Neural cell (in vitro differentiated cells): ENCODE measurements around the gene ZSCAN9. TPM values are rescaled to one million over a fixed set of nuclear protein-coding genes. Genes with fewer than 3 reads are reported as not detected.

Experiments
- H2AFZ ChIP-seq: fragments of 200-600, 300-800 bp; sonication (generic), shearing (Covaris generic); 2 replicates; pipeline ENCODE4 v1.6.0; 2014; ENCODE audit warnings: low read depth, mild to moderate bottlenecking, antibody characterized with exemption, low read length, moderate library complexity
- H3F3A ChIP-seq: fragments of 200-600 bp; shearing (Covaris generic); 2 replicates; pipeline ENCODE4 v1.6.1; 2016; ENCODE audit warnings: mild to moderate bottlenecking, moderate library complexity, mixed read lengths, antibody characterized with exemption, low read length; ENCODE audit not compliant: insufficient read depth, poor library complexity, severe bottlenecking
- H3K27ac ChIP-seq: fragments of 200-600, 300-800 bp; sonication (generic), shearing (Covaris generic); 2 replicates; pipeline ENCODE4 v1.5.1; 2014; ENCODE audit warnings: mild to moderate bottlenecking, low read length, moderate library complexity
- H3K27me3 ChIP-seq: fragments of 300-800, 200-600 bp; sonication (generic), shearing (Covaris generic); 2 replicates; pipeline ENCODE4 v1.6.0; 2014; ENCODE audit warnings: mild to moderate bottlenecking, low read depth, low read length, moderate library complexity; ENCODE audit not compliant: insufficient read depth
- H3K36me3 ChIP-seq: fragments of 300-800, 200-600 bp; sonication (generic), shearing (Covaris generic); 2 replicates; pipeline ENCODE4 v1.5.1; 2014; ENCODE audit warnings: mild to moderate bottlenecking, antibody characterized with exemption, low read length, moderate library complexity; ENCODE audit not compliant: insufficient read depth
- H3K4me2 ChIP-seq: fragments of 300-800, 200-600 bp; sonication (generic), shearing (Covaris generic); 2 replicates; pipeline ENCODE4 v1.6.0; 2014; ENCODE audit warnings: mild to moderate bottlenecking, low read length
- H3K4me3 ChIP-seq: fragments of 300-800, 200-600 bp; sonication (generic), shearing (Covaris generic); 2 replicates; pipeline ENCODE4 v1.5.1; 2014; ENCODE audit warnings: mild to moderate bottlenecking, low read length, moderate library complexity
- H3K79me2 ChIP-seq: fragments of 200-600 bp; shearing (Covaris generic); replicated peaks from 2 replicates; pipeline ENCODE4 v1.6.0; 2014; ENCODE audit warnings: mild to moderate bottlenecking, low read length, moderate library complexity; ENCODE audit not compliant: insufficient read depth
- H3K9ac ChIP-seq: fragments of 300-800, 200-600 bp; sonication (generic), shearing (Covaris generic); 2 replicates; pipeline ENCODE4 v1.6.1; 2016; ENCODE audit warnings: mild to moderate bottlenecking, low read length, mixed read lengths
- H3K9me2 ChIP-seq: fragments of 200-600 bp; shearing (Covaris generic); 2 replicates; pipeline ENCODE4 v1.6.1; 2016; ENCODE audit warnings: mild to moderate bottlenecking, low read length, mixed read lengths; ENCODE audit not compliant: insufficient read depth
- H3K9me3 ChIP-seq: fragments of 200-600, 300-800 bp; sonication (generic), shearing (Covaris generic); 2 replicates; pipeline ENCODE4 v1.6.1; 2016; ENCODE audit warnings: mild to moderate bottlenecking, mixed run types, low read length, moderate library complexity, mixed read lengths
- H4K20me1 ChIP-seq: fragments of 200-600 bp; shearing (Covaris generic); 2 replicates; pipeline ENCODE4 v1.6.1; 2016; ENCODE audit warnings: mild to moderate bottlenecking, mixed run types; ENCODE audit not compliant: insufficient read depth
- EP300 ChIP-seq: fragments of 450-650 bp; conservative IDR thresholded peaks from 2 replicates; pipeline ENCODE4 v1.6.1; 2014; ENCODE audit warnings: antibody characterized with exemption, mild to moderate bottlenecking, moderate library complexity; ENCODE audit not compliant: poor library complexity, severe bottlenecking
- EZH2 ChIP-seq: fragments of 200-600, 300-800 bp; shearing (Covaris generic), sonication (generic); IDR thresholded peaks from 2 replicates; pipeline ENCODE4 v1.6.1; 2014; ENCODE audit warnings: antibody characterized with exemption, low read length, borderline replicate concordance, mild to moderate bottlenecking; ENCODE audit not compliant: insufficient read depth, poor library complexity, severe bottlenecking
- MXI1 ChIP-seq: fragments of 450-650 bp; conservative IDR thresholded peaks from 2 replicates; pipeline ENCODE4 v1.6.1; 2014; ENCODE audit warnings: antibody characterized with exemption, mild to moderate bottlenecking; ENCODE audit not compliant: poor library complexity, severe bottlenecking
- POLR2AphosphoS5 ChIP-seq: IDR thresholded peaks from 2 replicates; pipeline ENCODE4 v1.6.1; 2012
- RAD21 ChIP-seq: fragments of 450-650 bp; conservative IDR thresholded peaks from 2 replicates; pipeline ENCODE4 v1.6.1; 2014; ENCODE audit warnings: antibody characterized with exemption, mild to moderate bottlenecking, moderate library complexity
- SMC3 ChIP-seq: fragments of 450-650 bp; conservative IDR thresholded peaks from 2 replicates; pipeline ENCODE4 v1.6.1; 2014; ENCODE audit warnings: antibody characterized with exemption, mild to moderate bottlenecking, moderate library complexity; ENCODE audit not compliant: poor library complexity
- TAF1 ChIP-seq: IDR thresholded peaks from 2 replicates; pipeline ENCODE4 v1.6.1; 2012; ENCODE audit warnings: low read depth
- polyA plus RNA-seq: library from polyadenylated mRNA; depleted of rRNA; stranded (reverse); fragments of >200 nt; gene quantifications from 2 replicates; pipeline ENCODE4 v1.2.3, GENCODE V29; 2014
- TF ChIP-seq, protein P1 (sequence below): IDR thresholded peaks from 2 replicates; pipeline ENCODE4 v1.6.1; 2012; ENCODE audit warnings: borderline replicate concordance
- TF ChIP-seq, protein P2 (sequence below): fragments of 450-650 bp; IDR thresholded peaks from 2 replicates; pipeline ENCODE4 v1.5.1; 2014; ENCODE audit warnings: antibody characterized with exemption, mild to moderate bottlenecking, moderate library complexity; ENCODE audit not compliant: poor library complexity, severe bottlenecking

The ZSCAN9 gene
- polyA plus RNA-seq, 1 donor from 2014 or later: 102 TPM

DNA sequence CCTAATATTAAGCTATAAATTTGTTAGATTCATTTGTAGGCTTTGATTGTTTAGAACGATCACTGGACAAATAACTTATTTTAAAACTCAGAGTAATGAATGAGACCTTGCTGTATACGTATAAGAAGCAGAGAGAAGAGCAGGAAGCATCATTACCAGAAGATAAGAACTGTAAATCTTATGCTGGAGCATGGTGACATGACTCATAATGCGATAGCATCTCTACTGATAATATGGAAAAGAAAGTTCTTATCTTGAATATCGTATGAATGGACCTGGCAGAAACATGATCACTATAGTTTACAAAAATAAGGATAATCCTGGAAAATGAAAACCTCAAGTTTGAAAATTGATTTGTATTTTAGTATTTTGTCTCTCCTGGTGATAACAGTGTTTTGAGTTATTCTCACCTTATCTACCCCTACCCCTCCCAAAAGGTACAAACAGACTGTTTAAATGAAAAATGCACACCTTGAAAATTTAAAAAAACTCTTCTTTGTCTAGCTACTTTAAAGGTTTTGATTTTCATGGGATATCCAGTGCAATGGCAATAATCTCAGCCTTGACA lies 39.8 kb downstream of the ZSCAN9 start:
- TF ChIP-seq EP300 (no peak), EZH2 (no peak), SMC3 (no peak), MXI1 (no peak), POLR2AphosphoS5 (no peak), TAF1 (no peak), RAD21 (no peak)
- TF ChIP-seq, protein P1, sequence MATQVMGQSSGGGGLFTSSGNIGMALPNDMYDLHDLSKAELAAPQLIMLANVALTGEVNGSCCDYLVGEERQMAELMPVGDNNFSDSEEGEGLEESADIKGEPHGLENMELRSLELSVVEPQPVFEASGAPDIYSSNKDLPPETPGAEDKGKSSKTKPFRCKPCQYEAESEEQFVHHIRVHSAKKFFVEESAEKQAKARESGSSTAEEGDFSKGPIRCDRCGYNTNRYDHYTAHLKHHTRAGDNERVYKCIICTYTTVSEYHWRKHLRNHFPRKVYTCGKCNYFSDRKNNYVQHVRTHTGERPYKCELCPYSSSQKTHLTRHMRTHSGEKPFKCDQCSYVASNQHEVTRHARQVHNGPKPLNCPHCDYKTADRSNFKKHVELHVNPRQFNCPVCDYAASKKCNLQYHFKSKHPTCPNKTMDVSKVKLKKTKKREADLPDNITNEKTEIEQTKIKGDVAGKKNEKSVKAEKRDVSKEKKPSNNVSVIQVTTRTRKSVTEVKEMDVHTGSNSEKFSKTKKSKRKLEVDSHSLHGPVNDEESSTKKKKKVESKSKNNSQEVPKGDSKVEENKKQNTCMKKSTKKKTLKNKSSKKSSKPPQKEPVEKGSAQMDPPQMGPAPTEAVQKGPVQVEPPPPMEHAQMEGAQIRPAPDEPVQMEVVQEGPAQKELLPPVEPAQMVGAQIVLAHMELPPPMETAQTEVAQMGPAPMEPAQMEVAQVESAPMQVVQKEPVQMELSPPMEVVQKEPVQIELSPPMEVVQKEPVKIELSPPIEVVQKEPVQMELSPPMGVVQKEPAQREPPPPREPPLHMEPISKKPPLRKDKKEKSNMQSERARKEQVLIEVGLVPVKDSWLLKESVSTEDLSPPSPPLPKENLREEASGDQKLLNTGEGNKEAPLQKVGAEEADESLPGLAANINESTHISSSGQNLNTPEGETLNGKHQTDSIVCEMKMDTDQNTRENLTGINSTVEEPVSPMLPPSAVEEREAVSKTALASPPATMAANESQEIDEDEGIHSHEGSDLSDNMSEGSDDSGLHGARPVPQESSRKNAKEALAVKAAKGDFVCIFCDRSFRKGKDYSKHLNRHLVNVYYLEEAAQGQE: no peak
- TF ChIP-seq, protein P2, sequence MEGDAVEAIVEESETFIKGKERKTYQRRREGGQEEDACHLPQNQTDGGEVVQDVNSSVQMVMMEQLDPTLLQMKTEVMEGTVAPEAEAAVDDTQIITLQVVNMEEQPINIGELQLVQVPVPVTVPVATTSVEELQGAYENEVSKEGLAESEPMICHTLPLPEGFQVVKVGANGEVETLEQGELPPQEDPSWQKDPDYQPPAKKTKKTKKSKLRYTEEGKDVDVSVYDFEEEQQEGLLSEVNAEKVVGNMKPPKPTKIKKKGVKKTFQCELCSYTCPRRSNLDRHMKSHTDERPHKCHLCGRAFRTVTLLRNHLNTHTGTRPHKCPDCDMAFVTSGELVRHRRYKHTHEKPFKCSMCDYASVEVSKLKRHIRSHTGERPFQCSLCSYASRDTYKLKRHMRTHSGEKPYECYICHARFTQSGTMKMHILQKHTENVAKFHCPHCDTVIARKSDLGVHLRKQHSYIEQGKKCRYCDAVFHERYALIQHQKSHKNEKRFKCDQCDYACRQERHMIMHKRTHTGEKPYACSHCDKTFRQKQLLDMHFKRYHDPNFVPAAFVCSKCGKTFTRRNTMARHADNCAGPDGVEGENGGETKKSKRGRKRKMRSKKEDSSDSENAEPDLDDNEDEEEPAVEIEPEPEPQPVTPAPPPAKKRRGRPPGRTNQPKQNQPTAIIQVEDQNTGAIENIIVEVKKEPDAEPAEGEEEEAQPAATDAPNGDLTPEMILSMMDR: no peak
- no peaks in the 10 kb centered on the region for H3K27me3 ChIP-seq
- H3F3A ChIP-seq: no peaks in the 10 kb centered on the region
- H3K4me2 ChIP-seq: no peak overlapping the region
- peaks cover 23% of the 10 kb centered on the region for H3K79me2 ChIP-seq
- H4K20me1 ChIP-seq: no peaks in the 10 kb centered on the region
- H3K36me3 ChIP-seq: no peaks in the 10 kb centered on the region
- H3K9ac ChIP-seq: no peak overlapping the region
- no peak overlapping the region for H2AFZ ChIP-seq
- no peaks in the 10 kb centered on the region for H3K9me3 ChIP-seq
- H3K27ac ChIP-seq: no peak overlapping the region
- no peaks in the 10 kb centered on the region for H3K9me2 ChIP-seq
- no peak overlapping the region for H3K4me3 ChIP-seq

DNA sequence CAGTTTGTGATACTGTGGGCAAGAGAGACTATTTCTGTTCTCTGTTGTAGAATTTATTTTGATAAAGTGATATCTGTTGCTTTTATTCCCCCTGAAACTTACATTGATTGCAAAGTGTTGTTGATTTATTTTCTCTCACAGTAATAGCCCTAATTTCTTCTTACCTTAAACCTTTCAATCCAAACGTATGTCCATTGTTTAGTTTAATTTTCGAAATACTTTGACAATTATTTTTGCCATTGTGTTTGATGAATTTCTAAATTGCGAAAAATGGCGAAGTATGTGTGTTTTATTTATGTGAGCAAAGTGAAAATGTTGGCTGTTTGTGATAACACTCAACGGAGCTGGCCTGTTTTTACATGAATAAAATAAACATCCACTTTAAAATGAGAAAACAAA lies 41.5 kb downstream of the ZSCAN9 start:
- peak overlapping the region; percentile 74 for H3K4me3 ChIP-seq
- H2AFZ ChIP-seq: peak overlapping the region; percentile 73
- H3K9ac ChIP-seq: peak overlapping the region; percentile 96
- TF ChIP-seq TAF1 (no peak), EZH2 (no peak), EP300 (no peak), MXI1 (no peak), RAD21 (no peak), SMC3 (no peak), POLR2AphosphoS5 (no peak)
- TF ChIP-seq, protein P2: no peak
- TF ChIP-seq, protein P1: no peak
- H3K27ac ChIP-seq: peak overlapping the region; percentile 92
- H3F3A ChIP-seq: no peaks in the 10 kb centered on the region
- no peaks in the 10 kb centered on the region for H4K20me1 ChIP-seq
- no peaks in the 10 kb centered on the region for H3K27me3 ChIP-seq
- H3K9me2 ChIP-seq: no peaks in the 10 kb centered on the region
- no peaks in the 10 kb centered on the region for H3K36me3 ChIP-seq
- H3K4me2 ChIP-seq: peak overlapping the region; percentile 90
- H3K79me2 ChIP-seq: peaks cover 38% of the 10 kb centered on the region
- no peaks in the 10 kb centered on the region for H3K9me3 ChIP-seq
